ENCODE measurements around the gene BNC2.
A peak's percentile ranks its signal among the peaks of the same experiment; 100 is the strongest.

BNC2 gene

DNA sequence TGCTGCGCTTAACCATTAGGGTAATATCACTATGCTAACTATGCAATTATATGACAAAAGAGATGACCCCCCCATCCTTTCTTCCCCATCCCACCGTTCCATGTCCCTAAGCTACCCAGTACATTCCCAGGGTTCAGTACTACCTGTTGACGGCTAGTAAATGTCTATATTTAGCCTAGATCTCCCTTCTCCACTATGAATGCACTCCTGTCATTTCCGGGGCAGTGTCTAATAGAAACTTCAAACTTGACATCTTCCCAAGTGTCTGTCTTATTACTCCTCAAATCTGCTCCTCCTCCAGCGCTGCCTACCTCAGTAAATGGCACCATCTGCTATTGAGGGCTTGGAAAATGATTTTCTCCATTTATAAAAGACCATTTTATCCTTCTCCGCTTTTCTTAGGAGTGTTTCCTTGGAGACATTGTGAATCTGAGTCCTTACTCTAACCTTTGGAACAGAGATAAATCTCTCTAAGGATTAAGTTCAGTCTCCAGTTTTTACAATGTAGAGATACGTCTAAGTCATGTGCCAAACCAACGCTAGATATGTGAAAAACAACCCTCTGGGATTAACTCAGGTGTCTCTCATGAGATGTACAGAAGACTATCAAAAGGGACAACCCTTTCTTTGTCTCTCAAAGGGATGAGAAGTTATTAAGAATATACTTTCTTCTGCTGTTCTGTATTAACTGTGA, 114.9 kb downstream of the BNC2 start:
- no peak for DNase-seq

DNA sequence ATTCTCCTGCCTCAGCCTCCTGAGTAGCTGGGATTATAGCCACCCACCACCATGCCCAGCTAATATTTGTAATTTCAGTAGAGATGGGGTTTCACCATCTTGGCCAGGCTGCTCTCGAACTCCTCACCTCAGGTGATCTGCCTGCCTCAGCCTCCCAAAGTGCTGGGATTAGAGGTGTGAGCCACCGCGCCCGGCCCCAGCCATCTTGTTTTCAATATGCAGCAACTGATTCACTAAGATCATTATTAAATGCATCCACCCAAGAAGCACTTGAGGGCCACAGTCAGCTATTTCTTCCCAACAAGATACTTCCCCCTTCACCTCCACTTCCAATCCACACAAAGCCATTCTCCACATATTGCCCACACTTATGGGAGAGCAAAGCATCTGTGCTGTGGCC, 115.8 kb downstream of the BNC2 start:
- DNase-seq, result no peak

DNA sequence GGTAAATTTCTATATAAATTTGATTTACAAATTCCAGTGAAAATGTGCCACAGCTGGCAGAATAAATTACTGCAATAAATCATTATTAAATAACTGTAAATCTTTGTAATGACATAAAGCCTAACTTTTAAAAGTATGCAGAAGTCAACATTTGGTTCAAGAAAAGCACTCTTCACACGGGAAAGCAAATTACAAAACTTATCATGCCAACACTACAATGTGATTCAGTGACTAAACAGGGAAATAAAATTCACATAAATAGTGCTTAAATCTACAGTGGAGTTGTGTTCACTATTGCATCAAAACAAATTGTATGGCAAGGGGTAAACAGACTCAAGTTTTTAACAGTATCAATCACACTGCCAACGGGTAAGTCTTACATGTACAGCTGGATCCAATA, 117.2 kb downstream of the BNC2 start:
- DNase-seq, result no peak

DNA sequence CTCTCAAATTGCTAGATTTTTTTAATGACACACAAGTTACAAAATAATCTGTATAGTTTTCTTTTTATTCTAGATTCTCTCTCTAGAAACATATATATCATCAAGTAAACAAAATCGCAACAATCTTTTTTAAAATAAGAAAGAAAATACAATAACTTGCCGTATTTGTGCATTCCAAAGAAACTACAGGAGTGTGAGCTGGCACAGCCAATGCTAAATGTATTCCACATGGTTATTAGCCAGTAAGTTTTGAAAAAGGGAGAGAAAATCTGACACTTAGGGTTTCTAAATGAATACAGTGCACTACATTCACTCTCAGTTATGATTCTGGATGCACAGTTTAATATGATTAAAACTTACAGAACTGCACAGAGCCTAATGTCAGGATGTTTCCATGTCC, 117.9 kb downstream of the BNC2 start:
- no peak for DNase-seq

DNA sequence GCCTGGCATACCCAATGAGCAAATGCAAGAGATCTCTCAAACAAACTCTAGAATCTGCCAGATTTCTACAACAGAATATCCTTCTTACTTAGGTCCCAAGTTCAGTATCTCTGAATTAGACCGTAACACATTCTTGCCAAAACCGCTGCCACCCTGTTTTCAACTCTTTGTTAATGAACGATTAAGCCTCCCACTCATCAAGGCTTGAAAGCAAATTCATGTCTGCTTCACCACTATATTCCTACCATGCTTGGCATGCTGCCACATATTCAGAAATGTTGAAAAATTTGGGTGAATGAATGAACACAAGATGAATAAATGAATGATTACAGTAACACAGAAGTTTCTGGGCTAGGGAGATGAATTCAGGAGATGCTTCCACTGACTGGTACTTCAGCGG, 119.9 kb downstream of the BNC2 start:
- DNase-seq, result no peak

DNA sequence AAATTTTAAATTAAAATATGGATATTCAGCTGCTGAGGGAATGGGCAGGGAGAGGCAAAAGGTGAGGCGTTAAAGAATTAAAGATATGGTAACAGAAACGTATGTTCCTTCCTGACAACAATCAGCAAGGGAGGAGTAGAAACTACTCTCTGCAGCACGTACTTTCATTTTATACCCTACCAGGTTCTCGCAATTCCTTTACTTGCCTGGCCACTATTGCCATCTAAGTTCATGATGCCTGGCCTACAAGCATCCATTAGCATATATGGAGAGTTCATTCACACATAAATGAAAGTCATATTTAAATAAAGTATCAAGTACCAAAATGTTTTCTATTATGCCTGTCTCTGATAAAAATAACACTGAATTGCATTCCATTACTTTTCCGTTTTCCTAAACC, 125.1 kb downstream of the BNC2 start:
- DNase-seq, result no peak

DNA sequence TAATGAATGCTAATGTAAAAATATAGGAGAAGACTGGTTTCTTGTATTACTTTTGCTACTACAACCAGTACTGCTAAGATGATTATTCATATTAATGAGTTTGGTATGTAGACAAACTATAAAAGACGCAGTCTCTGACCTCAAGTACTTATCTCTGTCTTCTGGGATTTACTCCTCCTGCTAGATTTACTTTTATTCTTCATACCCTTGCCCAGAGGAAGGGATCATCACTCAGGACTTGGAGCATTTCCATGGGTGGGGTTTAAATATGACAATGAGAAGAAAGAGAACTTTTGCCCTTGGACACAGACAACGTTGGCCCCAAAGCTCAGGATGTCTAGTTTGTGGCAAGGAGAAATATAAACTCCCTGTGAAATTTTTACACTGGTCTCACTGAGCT, 126.1 kb downstream of the BNC2 start:
- DNase-seq, result peak; percentile 69

DNA sequence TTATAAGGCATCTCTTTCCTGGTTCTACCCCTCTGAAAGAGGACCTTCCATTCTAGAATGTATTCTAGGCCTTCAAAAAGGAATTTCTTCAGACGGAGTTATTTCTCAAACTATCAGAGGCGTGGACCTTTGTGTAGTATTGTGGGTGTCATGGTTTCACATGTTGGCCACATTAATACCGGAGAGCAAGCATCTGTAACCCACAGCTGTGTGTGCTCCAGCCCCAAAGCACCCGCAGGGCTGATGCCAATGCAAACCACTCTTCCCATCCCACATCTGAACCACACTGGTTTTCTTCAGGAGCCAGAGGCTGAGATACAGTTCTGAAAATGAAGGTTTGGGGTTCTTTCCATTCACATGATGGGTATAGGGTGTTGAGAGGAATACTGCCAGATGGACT, 127.1 kb downstream of the BNC2 start:
- no peak for DNase-seq

DNA sequence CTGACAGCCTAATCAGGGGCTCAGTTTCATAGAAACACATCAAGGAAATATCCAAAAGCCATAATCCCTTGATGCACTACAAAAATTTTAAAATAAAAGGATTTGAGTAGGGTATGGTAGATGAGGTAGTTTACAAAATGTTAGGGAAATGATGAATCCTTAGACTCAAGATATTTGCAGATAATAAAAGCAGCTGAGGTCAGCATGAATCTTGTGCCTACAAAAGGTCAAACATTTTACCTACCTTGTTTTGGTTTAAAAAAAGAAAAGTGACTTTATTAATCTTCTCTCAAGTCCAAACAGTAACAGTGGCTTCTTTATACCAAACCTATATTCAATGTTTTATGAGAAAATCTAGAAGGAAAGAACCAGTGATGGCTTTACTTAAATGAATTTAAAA, 135.5 kb downstream of the BNC2 start:
- no peak for DNase-seq

DNA sequence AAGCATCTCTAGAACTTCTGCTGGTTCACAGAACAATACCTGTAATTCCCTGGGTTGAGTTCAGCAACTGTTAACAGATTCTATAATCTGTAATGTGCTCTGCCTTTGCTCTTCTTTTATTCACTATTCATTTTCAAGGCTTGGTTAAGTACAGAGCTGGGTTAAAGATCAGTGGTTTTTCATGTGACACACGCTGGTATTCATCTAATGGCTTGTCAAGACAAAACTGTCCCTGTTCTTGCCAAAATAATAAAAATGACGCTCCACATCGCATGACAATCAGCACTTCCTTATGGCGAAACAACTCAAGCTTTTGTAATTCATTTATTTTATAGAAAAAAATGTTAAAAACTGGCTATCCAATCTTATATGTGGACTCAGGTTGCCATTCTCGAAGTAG, 137.9 kb downstream of the BNC2 start:
- DNase-seq, result no peak

DNA sequence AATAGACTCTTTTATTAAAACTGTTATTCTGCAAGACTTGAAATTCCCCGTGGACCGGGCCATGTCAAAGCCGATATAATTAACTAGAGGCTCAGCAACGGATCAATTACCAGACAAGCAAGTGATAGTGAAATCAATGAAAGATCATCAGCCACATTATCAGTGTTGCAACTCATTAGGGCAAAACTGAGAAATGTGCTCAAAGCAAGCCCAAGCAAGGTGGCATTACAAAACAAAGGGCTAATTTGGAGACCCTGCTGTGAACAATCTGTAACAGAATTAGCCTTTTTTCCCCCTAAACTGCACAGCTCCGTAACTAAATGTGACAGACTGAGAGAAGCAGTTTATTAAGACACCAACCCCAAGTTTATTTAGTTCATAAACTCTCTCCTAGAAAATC, 140.3 kb downstream of the BNC2 start:
- DNase-seq, result no peak

DNA sequence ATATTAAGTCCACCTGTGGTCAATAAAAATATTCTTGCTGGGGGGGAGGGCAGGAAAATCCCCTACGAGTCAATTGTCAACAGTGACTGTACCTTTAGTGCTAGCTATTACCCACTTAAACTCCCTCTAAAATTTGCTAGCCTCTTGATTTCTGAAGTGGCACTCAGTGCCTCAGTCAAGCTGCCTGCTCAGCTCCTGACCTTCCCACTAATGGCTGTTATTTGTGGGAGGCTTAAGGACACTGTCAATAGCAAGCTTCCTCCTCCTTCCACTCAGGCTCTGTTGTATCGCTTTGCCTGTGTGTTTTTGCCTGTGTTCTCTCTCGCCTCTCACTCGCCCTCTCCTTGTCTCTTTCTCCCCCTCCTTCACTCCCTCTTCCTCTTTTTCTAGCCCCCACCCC, 140.8 kb downstream of the BNC2 start:
- DNase-seq, result no peak

DNA sequence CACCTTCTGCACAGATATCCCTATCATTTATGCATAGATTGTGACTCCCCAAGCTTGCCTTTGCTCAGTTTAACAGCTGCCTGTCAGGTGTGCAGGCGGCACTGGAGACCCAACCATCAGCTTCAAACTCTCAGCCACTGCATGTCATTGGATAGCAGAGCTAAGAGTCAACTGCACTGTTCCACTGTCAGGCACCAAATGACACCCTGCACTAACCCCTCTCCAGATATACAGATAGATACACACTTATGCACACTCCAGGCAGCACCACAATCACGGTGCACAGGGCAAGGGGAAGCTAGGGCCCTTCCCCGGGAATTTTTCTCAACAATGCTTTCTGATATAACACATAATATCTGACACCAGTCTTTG, 142.3 kb downstream of the BNC2 start:
- DNase-seq, result no peak

DNA sequence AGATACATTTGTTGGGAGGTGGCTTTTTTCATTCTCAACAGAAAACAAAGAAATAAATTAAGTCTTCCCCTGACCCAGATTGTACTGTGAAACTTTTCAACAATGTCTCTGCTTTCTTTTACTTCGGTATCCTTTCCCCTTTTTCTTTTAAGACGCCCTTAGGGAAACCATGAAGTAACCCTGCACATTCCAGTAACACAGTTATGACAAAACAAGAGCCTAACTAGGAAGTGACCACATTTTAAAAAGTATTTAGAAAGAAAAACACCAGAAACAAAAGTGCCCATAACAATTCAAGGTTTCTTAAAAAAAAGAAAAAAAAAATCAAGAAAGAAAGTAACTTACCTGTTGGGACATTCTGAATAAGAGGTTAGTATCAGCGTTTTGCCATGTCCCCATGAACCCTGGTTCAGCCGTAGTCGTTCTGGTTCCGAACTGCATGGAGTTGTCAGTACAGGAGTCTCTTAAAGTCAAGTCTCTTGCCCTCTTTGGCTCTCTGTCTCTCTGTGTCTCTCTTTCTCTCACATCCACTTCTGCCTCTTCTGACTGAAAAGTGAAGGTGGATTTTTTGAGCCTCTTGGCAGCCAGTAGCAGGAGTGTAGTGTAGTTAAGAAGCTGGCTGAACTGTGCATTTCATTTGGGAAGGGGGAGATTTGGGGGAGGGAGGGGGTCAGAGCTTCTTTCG, 142.9 kb downstream of the BNC2 start:
- peak; percentile 30 for DNase-seq

DNA sequence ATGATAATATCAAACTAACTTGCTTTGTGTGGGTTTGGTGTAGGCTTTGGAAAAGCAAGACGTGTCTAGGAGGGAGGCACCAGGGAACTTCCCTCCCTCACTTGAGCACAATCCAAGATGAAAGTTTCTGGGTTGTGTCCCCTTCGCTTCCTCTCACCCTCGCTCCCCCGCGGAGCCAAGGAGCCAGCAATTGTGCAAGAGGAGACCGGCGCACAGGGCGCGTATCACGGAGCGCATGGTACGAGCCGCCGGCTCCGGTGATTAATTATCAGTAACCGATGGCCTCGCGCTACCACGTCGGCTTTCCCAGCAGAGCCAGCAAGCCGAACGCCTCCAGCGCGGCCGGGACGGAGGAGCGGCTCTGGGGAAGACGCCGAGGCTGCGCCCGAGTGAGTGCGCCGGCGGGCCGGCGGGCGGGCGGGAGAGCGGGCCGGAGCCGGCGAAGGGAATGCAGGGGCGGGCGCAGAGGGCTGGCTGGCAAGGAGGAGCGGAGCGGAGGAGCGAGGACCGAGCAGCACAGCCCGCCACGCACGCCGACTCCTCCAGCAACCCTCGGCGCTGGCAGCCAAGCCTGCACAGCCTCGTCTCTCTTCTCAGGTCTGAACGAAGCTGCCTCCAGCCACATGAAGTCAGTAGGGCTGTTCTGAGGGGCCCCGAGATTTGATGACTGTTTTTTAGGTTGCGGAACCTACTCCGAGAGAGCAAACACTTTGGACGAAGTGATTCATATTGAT, 143.6 kb downstream of the BNC2 start:
- DNase-seq, result peak; percentile 85

DNA sequence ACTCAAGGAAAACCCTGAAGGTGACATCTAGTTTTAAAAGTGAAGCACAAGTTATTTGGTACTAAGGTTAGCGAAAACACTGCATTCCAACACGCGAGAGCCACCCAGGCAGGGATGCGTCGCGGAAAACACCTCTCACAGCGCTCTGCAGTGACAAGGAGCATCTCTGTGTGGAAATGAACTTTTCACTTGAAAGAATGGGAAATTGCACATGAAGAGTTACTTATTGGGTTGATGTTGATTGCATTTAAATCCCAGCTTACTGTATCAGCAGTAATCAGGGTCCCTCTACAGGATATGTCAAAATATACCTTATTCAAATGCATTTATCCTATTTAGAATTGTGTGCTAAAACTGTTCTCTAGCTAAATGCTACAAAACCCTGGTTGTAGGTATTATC, 144.4 kb downstream of the BNC2 start:
- DNase-seq, result peak; percentile 71

DNA sequence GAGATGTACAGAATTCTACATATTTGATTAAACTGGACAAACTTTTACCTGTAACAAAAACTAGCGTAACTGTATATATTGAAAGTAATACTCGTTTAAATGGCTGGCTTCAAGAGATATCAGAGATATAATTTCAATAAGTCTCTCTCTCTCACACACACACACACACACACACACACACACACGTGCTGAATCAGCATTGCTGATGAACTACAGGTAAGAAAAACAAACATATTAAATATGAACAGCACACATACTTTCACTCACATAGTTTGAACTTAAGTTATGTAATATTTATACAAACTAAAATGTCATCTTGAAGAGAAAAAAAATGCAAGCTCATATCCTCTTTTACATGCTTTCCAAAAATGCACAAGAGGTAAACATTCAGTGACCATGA, 145.4 kb downstream of the BNC2 start:
- no peak for DNase-seq

DNA sequence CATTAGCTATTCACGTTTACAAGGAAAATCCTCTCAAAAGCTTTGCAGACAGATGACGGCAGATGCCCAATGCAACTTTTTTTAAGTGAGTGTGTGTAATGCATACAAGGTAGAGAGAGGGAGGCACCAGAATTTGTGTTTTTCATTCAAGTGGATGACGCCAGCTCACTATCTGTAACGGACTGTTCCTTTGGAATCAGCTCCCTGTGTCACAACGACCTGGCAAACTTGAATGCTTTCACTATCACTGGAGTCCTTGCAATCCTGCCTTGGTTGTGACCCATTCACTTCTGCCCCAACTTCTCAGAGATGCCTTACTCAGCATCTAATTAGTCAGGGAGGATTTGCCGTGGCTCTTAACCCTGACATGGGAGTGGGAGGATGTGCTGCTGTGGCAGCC, 148.5 kb downstream of the BNC2 start:
- DNase-seq, result no peak

DNA sequence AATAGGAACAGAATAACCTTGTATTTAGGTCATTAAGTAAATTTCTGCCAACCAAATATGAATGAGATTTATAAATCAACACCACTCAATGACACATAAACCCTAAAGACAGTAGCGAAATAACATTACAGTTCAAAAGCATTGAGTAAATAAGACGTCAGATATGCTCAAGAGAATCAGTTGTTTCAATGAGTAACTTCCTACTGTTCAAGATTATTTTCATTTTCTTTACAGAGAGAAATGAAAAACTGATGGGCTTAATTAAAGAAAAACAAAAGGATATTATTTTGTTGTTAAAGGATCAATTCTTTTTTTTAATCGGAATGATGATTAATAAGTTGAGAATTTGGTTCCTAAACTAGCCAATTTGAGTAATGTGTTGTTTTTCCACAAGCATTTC, 150.1 kb downstream of the BNC2 start:
- peak; percentile 52 for DNase-seq

DNA sequence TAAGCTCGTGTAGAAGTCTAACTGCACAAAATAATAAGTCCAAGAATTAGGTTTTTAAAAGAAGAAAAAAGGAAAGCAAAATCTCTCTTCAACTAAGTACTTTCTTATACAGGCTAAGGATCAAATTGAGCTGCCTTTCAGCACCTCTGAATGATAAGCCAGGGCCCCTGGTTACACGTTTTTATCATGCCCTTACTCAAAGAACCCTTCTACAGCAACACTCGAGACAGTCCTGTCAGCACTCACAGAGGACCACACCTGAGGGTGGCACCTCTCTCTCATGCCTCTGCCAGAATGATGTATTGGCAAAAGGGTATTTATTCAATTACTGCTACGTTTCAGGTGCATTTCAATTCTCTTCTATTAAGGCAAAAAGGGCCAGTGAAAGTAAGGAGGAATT, 150.5 kb downstream of the BNC2 start:
- DNase-seq, result no peak

DNA sequence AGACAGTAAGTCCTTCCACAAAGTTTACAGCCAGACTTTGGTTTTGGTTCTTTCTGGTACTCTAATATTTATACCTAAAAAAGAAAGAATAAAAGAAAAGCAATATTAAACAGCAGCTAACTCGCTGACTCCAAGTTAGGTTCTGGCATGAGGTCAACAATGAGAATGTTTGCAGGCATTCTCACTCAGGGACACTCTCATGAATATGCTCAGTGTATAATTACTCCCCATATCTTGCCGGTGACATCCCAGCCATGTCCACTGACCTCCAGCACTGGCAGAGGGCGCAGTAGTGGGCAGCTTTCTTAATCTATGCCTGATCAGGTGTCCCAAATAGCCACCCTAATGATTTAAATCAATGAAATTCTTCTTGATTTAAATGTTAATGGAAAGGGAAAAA, 151.5 kb downstream of the BNC2 start:
- DNase-seq, result no peak

DNA sequence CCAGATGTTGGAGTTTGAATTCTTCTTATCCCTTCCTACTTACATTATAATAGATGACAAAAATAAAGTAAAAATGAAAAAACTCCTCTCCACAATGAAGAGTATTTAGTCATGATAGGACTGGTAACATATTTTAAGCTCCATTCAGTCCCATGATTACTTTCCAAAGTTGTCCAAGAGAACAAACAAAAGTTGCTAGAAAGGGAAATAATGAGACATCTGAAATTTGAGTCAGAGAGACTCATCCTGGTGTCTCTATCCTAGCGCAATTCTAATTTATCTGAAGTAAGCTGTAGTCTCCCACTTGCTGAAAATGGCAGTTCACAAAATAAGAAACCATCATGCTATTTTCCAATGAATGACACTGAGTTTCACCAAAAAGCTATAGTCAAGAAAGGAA, 152.2 kb downstream of the BNC2 start:
- no peak for DNase-seq

DNA sequence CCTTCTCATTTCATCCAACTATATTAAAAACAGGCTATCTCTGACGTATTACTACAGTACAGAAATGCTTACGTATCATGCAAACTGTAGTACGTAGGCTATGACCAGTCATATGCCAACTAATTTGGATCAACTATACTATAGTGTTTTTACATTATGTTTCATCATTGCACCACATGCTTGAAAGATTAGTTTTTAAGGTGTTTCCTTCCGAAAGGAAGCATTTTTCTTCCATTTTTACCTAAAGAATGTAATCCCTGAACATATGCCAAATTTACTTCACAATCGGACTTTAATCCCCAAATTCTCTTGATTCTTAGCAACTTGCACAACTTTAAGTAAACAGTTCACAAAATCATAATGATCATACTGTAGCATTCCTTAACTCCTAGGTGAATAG, 153.9 kb downstream of the BNC2 start:
- no peak for DNase-seq

DNA sequence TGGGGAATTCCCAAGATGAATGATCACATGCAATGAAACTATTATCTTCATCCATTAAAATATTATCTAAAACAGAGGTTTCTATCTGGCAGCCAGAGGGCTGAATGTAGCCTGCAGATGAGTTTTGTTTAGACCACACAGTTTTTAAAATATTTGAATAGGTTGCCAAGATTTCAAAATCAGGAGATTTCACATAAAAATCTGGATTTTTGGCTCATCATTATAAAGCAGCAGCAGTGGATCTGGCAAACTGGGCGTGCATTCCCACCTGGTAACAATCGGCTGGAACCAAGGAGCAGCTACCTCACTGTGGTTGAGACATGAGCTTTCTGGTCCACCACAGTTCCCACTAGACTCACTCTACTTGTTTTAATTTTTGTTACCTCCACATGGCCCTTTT, 155.1 kb downstream of the BNC2 start:
- DNase-seq, result peak; percentile 70
